Endothelial cell of umbilical vein (primary cell): ENCODE results near the gene RHBDD3. TPM values are rescaled to one million over a fixed set of nuclear protein-coding genes. Genes with fewer than 3 reads are reported as not detected.

Source experiments
- BruUV-seq: library from RNA; stranded (reverse); fragments of 400-500 nt; replicated peaks from 2 replicates; lab custom pipeline; 2021; lab: Mats Ljungman, UMichigan
- CTCF ChIA-PET: fragments of 300-600, 350-600 bp; sonication (Branson Sonifier 250); formaldehyde crosslinking; loops from one replicate; lab custom pipeline; 2021; ENCODE audit warnings: antibody characterized with exemption, inconsistent platforms; lab: Charles Lee
- POLR2A ChIA-PET: fragments of 300-600, 350-600 bp; sonication (Branson Sonifier 250); formaldehyde crosslinking; loops from one replicate; lab custom pipeline; 2021; ENCODE audit warnings: antibody characterized with exemption, inconsistent platforms; lab: Charles Lee
- DNase-seq: peaks from one replicate; pipeline ENCODE4 v3.0.0-alpha.2; 2011; ENCODE audit warnings: low read depth, low spot score
- FAIRE-seq: peaks from 2 replicates; lab custom pipeline; 2011; peaks lifted over from hg19 to GRCh38; lab: Jason Lieb, UNC
- H2AFZ ChIP-seq: 2 replicates; pipeline ENCODE4 v1.6.0; 2012; ENCODE audit warnings: low read depth, low read length, control low read depth, inconsistent platforms
- H3K27ac ChIP-seq: 2 replicates; pipeline ENCODE4 v1.5.1; 2011; ENCODE audit warnings: low read depth, mild to moderate bottlenecking, control low read depth, low read length, moderate library complexity; ENCODE audit not compliant: insufficient read depth
- H3K27me3 ChIP-seq, 2 experiments: 2 replicates each; pipeline versions ENCODE4 v1.6.0 to v1.6.1; 2011; ENCODE audit warnings: low read length in 2 of 2, mixed read lengths in 1 of 2; ENCODE audit not compliant: control insufficient read depth in 2 of 2, insufficient read depth in 2 of 2
- H3K36me3 ChIP-seq, 2 experiments: 2 replicates in 1 of 2; 3 replicates in 1 of 2; pipeline ENCODE4 v1.5.1; 2011; ENCODE audit warnings: low read length in 2 of 2, mild to moderate bottlenecking in 1 of 2, moderate library complexity in 1 of 2; ENCODE audit not compliant: control insufficient read depth in 2 of 2, insufficient read depth in 2 of 2; ENCODE audit errors: extremely low read depth in 1 of 2
- H3K4me1 ChIP-seq: 3 replicates; pipeline ENCODE4 v1.5.1; 2011; ENCODE audit warnings: mild to moderate bottlenecking, low read length; ENCODE audit not compliant: control insufficient read depth, insufficient read depth; ENCODE audit errors: extremely low read depth
- H3K4me2 ChIP-seq: 2 replicates; pipeline ENCODE4 v1.6.1; 2011; ENCODE audit warnings: low read length, control low read depth, mixed read lengths; ENCODE audit not compliant: insufficient read depth
- H3K4me3 ChIP-seq, 3 experiments: fragments of 200-600 bp in 1 of 3; sonication (generic), shearing (Covaris generic) in 1 of 3; replicated peaks in 1 of 3; 2 replicates each; pipeline ENCODE4 v1.5.1; 2011 to 2016; ENCODE audit warnings: control low read depth in 3 of 3, low read length in 3 of 3, mild to moderate bottlenecking in 2 of 3, inconsistent platforms in 1 of 3, low read depth in 1 of 3, moderate library complexity in 1 of 3; ENCODE audit not compliant: insufficient read depth in 1 of 3
- H3K79me2 ChIP-seq: 2 replicates; pipeline ENCODE4 v1.6.0; 2012; ENCODE audit warnings: low read length, inconsistent platforms; ENCODE audit not compliant: control insufficient read depth, insufficient read depth
- H3K9ac ChIP-seq: replicated peaks from 2 replicates; pipeline ENCODE3; 2011; ENCODE audit warnings: low read length, control low read depth; ENCODE audit not compliant: insufficient read depth; ENCODE audit errors: extremely low read depth
- H3K9me1 ChIP-seq: replicated peaks from 3 replicates; pipeline ENCODE4 v1.6.0; 2011; ENCODE audit warnings: mild to moderate bottlenecking, low read length; ENCODE audit not compliant: control insufficient read depth, insufficient read depth; ENCODE audit errors: extremely low read depth
- H3K9me3 ChIP-seq: replicated peaks from 2 replicates; pipeline ENCODE4 v1.5.1; 2012; ENCODE audit warnings: low read length, inconsistent platforms; ENCODE audit not compliant: control insufficient read depth, insufficient read depth
- H4K20me1 ChIP-seq: replicated peaks from 2 replicates; pipeline ENCODE3; 2011; ENCODE audit warnings: mild to moderate bottlenecking, low read length; ENCODE audit not compliant: control insufficient read depth, insufficient read depth; ENCODE audit errors: extremely low read depth
- CTCF ChIP-seq, 2 donors: IDR thresholded peaks; 1 replicate in 1 of 2; 2 replicates in 1 of 2; pipeline ENCODE4 v1.5.1; 2011; ENCODE audit warnings: low read length in 2 of 2, mild to moderate bottlenecking in 2 of 2, moderate library complexity in 2 of 2, control low read depth in 1 of 2, inconsistent platforms in 1 of 2, low read depth in 1 of 2; ENCODE audit not compliant: insufficient read depth in 1 of 2; ENCODE audit errors: extremely low read depth in 1 of 2
- EZH2 ChIP-seq: IDR thresholded peaks from 2 replicates; pipeline ENCODE4 v1.6.1; 2012; ENCODE audit warnings: borderline replicate concordance, low read depth, mild to moderate bottlenecking, moderate library complexity, low read length, inconsistent platforms; ENCODE audit not compliant: severe bottlenecking
- FOS ChIP-seq: IDR thresholded peaks from 2 replicates; pipeline ENCODE4 v1.6.1; 2011; ENCODE audit warnings: mild to moderate bottlenecking, low read length, moderate library complexity, borderline replicate concordance; ENCODE audit not compliant: insufficient read depth
- GATA2 ChIP-seq: IDR thresholded peaks from 2 replicates; pipeline ENCODE4 v1.7.0; 2011; ENCODE audit warnings: low read depth, mild to moderate bottlenecking, moderate library complexity, mixed read lengths, low read length; ENCODE audit not compliant: insufficient read length, insufficient read depth
- JUN ChIP-seq: IDR thresholded peaks from 2 replicates; pipeline ENCODE4 v1.6.1; 2011; ENCODE audit warnings: borderline replicate concordance, low read depth; ENCODE audit not compliant: insufficient read length, insufficient read depth
- MAX ChIP-seq: IDR thresholded peaks from 2 replicates; pipeline ENCODE4 v1.6.1; 2011; ENCODE audit not compliant: insufficient read depth, insufficient read length
- MYC ChIP-seq: IDR thresholded peaks from one replicate; pipeline ENCODE4 v1.6.1; 2011; ENCODE audit warnings: mild to moderate bottlenecking, low read depth, low read length
- POLR2A ChIP-seq: IDR thresholded peaks from 2 replicates; pipeline ENCODE4 v1.6.1; 2012; ENCODE audit warnings: low read depth, mild to moderate bottlenecking, control low read depth, low read length
- POLR2AphosphoS5 ChIP-seq: IDR thresholded peaks from 2 replicates; pipeline ENCODE4 v1.6.1; 2012; ENCODE audit warnings: low read depth, mild to moderate bottlenecking, control low read depth, low read length, moderate library complexity; ENCODE audit not compliant: insufficient read depth
- dilution Hi-C: fragments of 300-500 bp; cut with MboI; formaldehyde crosslinking; loops from one replicate; pipeline ENCODE4 v1.15.0; 2019; ENCODE audit warnings: low sequenced_read_pairs; ENCODE audit not compliant: extremely low pct_ligation_motif_present
- intact Hi-C: fragments of 100-400 bp; cut with micrococcal nuclease; formaldehyde crosslinking; loops from one replicate; pipeline ENCODE4 v1.10.0; 2022
- polyA plus RNA-seq, 4 experiments: library from polyadenylated mRNA; depleted of rRNA in 3 of 4; stranded (reverse) in 3 of 4; unstranded in 1 of 4; fragments of >200 nt; gene quantifications; 2 replicates each; pipeline versions ENCODE4 v1.2.1 to v1.2.3, GENCODE V29; 2011 to 2012; ENCODE audit warnings: missing spikeins in 1 of 4
- total RNA-seq: library from RNA; stranded (reverse); gene quantifications from 2 replicates; pipeline ENCODE4 v1.2.3, GENCODE V29; 2021

RHBDD3 gene
- total and polyA plus RNA-seq, 2 donors (not counting 3 experiments of a cell fraction or from before 2014, with no cell fraction given): 31.3 to 37.2 TPM

DNA sequence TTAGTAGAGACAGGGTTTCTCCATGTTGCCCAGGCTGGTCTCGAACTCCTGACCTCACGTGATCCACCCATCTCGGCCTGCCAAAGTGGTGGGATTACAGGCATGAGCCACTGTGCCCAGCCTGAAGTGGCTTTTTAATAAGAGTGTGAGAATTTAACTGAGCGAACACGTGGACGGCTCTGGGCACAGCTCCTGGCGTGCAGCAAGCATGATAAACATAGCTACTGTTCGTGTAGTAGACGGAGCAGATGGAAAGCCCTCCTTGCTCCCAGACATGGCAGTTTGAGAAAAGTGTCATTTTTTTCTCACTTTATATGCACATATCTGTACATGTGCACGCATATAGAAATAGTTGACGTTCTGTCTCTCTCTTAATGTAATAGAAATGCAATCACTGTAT lies 55.0 kb downstream of the RHBDD3 start:
- Histone ChIP-seq H3K27me3 (peaks cover 0 to 1% of the 10 kb centered on the region in 2 experiments), H2AFZ (no peak overlapping the region), H3K4me3 (no peak overlapping the region), H3K36me3 (no peaks in the 10 kb centered on the region), H3K4me1 (no peaks in the 10 kb centered on the region), H3K4me2 (no peak overlapping the region), H3K9me1 (no peaks in the 10 kb centered on the region), H3K9ac (no peak overlapping the region), H3K79me2 (no peaks in the 10 kb centered on the region), H4K20me1 (no peaks in the 10 kb centered on the region), H3K27ac (no peak overlapping the region), H3K9me3 (no peaks in the 10 kb centered on the region)
- POLR2A ChIA-PET: no interaction called here
- dilution Hi-C loops: no loop called here
- DNase-seq (no peak), FAIRE-seq (no peak)
- CTCF ChIA-PET: interaction anchor here (1.9 kb wide), 1 partner anchor 33 kb away, joined by 6 read pairs; no protein-coding TSS in a partner anchor
- intact Hi-C loops: no loop called here
- no peak for TF ChIP-seq FOS
- TF ChIP-seq MAX: no peak
- TF ChIP-seq MYC: no peak
- TF ChIP-seq EZH2: no peak
- TF ChIP-seq POLR2AphosphoS5: no peak
- TF ChIP-seq GATA2: no peak
- no TSS peak for BruUV-seq

- no peak overlapping the region for H3K4me2 ChIP-seq
- no peak for TF ChIP-seq MAX
- no peak for TF ChIP-seq GATA2
- no peak for TF ChIP-seq MYC
- TF ChIP-seq CTCF (IDR thresholded peaks at IDR 0.05; ENCODE audit: extremely low read depth in 1 of 2, insufficient read depth in 1 of 2, low read depth in 1 of 2, low read length in 2 of 2): no peak
- TF ChIP-seq POLR2A: no peak
- TF ChIP-seq EZH2: no peak
- TF ChIP-seq JUN: no peak
- TF ChIP-seq FOS: no peak
- TF ChIP-seq POLR2AphosphoS5: no peak
- intact Hi-C loops (no loop called here), dilution Hi-C loops (no loop called here)
- H4K20me1 ChIP-seq: no peaks in the 10 kb centered on the region
- H3K9me3 ChIP-seq: no peaks in the 10 kb centered on the region
- no peak overlapping the region for H3K4me3 ChIP-seq
- no peak overlapping the region for H2AFZ ChIP-seq
- peaks cover 0 to 6% of the 10 kb centered on the region in 2 experiments for H3K27me3 ChIP-seq
- no TSS peak for BruUV-seq
- POLR2A ChIA-PET: interaction anchor here (0.6 kb wide), 1 partner anchor 100 kb away, joined by 5 read pairs; no protein-coding TSS in a partner anchor
- H3K9ac ChIP-seq: no peak overlapping the region
- H3K27ac ChIP-seq: no peak overlapping the region
- DNase-seq (no peak), FAIRE-seq (no peak)
- H3K36me3 ChIP-seq: no peaks in the 10 kb centered on the region
- no peaks in the 10 kb centered on the region for H3K4me1 ChIP-seq
- CTCF ChIA-PET: no interaction called here
- H3K9me1 ChIP-seq: no peaks in the 10 kb centered on the region
- H3K79me2 ChIP-seq: no peaks in the 10 kb centered on the region
Measured at GRCh38 chr22:29211466-29211865, 56.3 kb downstream of the RHBDD3 start.
